LNCAP (cell line): ENCODE results near the gene RINT1.

Source experiments
- CTCF ChIP-seq: fragments of 450-650 bp; IDR thresholded peaks from 2 replicates; pipeline ENCODE4 v1.5.1; 2017; ENCODE audit warnings: mild to moderate bottlenecking

RINT1 gene

DNA sequence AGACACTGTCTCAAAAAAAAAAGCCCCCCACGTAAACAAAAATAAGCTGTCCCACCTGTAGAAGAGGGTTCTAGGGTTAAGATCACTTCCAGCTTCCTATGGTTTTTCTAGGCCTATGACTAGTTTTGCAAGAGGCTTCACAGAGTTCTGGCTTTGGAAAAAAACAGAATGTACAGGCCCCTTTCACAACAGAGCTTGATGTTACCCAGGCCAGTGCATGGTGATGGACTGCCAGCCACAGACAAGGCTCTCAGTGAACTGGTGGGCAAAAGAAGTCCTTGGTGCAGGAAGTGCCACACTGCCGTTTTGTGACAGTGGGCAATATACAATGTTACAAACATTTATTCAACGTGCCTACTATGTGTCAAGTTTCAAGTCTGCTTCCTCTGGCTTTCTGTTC is 67.5 kb downstream of the RINT1 start:
- TF ChIP-seq CTCF: no peak

DNA sequence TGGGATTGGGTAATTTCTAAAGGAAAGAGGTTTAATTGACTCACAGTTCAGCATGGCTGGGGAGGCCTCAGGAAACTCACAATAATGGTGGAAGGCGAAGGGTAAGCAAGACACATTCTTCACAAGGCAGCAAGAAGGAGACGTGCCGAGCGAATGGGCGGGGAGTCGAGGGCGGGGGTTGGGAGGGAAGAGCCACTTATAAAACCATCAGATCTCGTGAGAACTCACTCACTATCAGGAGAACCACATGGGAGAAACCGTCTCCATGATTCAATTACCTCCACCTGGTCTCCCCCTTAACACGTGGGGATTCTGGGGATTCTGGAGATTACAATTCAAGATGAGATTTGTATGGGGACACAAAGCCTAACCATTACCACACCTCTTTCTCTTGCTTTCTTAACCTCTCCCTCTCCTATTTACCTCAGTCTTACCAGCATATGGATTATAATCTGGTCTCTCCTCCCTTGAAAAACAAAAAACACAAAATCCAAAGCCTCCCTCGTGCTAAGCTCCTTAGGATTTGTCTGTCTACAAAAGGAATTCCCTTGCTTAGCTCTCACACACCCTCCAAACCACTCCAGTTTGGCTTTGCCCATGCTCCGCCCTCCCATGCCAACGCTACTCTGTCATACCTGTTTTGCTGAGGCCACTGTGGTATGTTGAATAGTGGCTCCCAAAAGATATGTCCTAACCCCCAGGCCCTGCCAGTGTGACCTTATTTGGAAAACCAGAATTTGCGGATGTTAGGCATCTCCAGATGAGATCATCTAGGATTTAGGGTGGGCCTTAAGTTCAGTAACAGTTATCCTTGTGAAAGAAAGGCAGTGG is 68.9 kb downstream of the RINT1 start:
- no peak for TF ChIP-seq CTCF

DNA sequence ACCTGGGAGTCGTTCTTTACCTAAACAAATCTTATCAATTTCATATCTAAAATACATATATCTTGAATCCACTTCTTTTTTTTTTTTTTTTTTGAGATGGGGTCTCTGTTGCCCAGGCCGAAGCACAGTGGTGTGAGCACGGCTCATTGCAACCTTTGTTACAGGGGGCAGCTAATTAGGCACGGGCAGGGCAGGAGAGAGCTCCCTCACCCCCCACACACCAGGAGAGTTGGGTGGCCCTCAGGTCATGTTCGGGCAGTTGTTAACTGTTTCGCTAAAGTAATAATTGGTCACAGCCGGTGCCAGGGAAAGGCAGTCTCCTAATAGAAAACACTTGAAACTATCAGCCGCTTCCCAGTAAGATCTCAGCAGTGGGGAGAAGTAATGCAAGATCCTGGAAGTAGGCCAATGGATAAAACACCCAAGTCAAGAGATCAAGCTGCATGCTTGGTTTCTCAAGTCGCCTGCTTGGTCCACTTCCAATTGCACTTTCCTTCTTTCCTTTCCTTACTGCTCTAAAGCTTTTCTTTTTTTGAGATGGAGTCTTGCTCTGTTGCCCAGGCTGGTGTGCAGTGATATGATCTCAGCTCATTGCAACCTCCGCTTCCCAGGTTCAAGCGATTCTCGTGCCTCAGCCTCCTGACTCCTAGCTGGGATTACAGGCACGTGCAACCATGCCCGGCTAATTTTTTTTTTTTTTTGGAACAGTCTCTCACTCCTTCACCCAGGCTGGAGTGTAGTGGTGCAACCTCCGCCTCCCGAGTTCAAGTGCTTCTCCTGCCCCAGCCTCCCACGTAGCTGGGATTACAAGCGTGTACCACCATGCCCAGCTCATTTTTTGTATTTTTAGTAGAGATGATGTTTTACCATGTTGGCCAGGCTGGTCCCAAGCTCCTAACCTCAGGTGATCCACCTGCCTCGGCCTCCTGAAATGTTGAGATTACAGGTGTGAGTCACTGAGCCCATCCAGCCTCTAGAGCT is 70.6 kb downstream of the RINT1 start:
- TF ChIP-seq CTCF: no peak

- TF ChIP-seq CTCF: no peak
Observed at GRCh38 chr7:105610165-105610930, 78.3 kb downstream of the RINT1 start.

DNA sequence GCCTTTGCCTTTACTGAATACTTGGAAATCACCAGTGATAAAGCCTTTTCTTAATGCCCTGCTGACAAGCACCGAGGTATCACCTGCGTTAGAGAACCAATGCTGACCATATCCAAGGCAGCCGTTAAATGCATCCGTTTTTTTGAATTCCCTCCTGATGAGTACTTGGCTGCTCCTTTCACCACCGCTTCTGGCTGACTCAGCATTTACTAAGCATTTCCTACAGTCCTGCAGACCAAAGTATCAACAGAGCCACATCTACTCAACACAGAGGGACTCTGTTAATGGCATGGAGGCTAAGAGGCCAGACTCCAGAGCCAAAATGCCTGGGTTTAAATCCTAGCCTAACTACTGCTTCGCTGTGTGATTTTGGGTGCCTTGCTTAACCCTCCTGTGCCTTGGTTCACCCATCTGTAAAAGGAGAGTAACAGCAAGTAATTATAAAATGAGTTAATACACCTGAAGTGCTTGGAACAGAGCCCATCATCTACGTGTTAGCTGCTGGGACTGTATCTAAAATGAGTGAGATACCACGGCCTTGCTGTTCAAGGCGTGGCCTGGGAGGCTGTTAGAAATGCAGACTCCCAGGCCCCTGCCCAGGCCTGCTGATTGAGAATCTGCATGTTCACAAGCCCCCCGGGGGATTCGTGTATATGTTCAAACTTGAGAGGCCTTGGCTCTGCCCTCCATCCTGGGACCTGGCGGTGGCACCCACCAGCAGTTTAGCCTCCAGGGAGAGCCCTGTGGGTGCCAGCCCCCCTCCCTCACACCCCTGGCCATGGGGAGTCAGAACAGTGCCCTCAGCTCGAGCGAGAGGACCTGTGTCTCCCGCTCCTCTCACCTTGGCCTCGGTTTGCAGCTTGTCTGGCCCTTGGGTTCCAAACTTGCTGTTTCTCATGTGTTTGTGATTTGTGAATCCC is 80.1 kb downstream of the RINT1 start:
- no peak for TF ChIP-seq CTCF

- TF ChIP-seq CTCF: no peak
Observed at GRCh38 chr7:105612806-105613205, 80.8 kb downstream of the RINT1 start.
